OCI-LY7 (cell line): ENCODE results near the gene UNC5A. TPM values are rescaled to one million over a fixed set of nuclear protein-coding genes. Genes with fewer than 3 reads are reported as not detected.

Experiments used
- BruUV-seq: library from RNA; stranded (reverse); fragments of 400-500 nt; replicated peaks from 2 replicates; lab custom pipeline; 2021; lab: Mats Ljungman, UMichigan
- CTCF ChIA-PET: fragments of 300-600 bp; sonication (Branson Sonifier 250); formaldehyde crosslinking; loops from one replicate; lab custom pipeline; 2022; ENCODE audit warnings: antibody characterized with exemption; ENCODE audit not compliant: unreplicated experiment; lab: Charles Lee
- POLR2A ChIA-PET: fragments of 300-600 bp; sonication (Branson Sonifier 250); formaldehyde crosslinking; loops from one replicate; lab custom pipeline; 2022; ENCODE audit warnings: antibody characterized with exemption; lab: Charles Lee
- DNase-seq: peaks from one replicate; pipeline ENCODE4 v3.0.0-alpha.2; 2015; ENCODE audit warnings: low spot score
- H2AFZ ChIP-seq: fragments of 200-600 bp; sonication (generic), shearing (Covaris generic); 2 replicates; pipeline ENCODE4 v1.6.1; 2014; ENCODE audit warnings: mild to moderate bottlenecking, antibody characterized with exemption, low read length, moderate library complexity
- H3K27ac ChIP-seq: fragments of 200-600 bp; sonication (generic); 2 replicates; pipeline ENCODE4 v1.5.1; 2014; ENCODE audit warnings: mixed run types, low read depth, mild to moderate bottlenecking, moderate library complexity, low read length, inconsistent platforms; ENCODE audit not compliant: poor library complexity, severe bottlenecking
- H3K36me3 ChIP-seq: fragments of 200-600 bp; sonication (generic); 2 replicates; pipeline ENCODE4 v1.6.1; 2014; ENCODE audit warnings: mild to moderate bottlenecking, antibody characterized with exemption, low read length, moderate library complexity, mixed read lengths; ENCODE audit not compliant: insufficient read depth
- H3K4me1 ChIP-seq: fragments of 200-600 bp; sonication (generic); 2 replicates; pipeline ENCODE4 v1.5.1; 2014; ENCODE audit warnings: mild to moderate bottlenecking, low read length; ENCODE audit not compliant: insufficient read depth, poor library complexity, severe bottlenecking
- H3K4me2 ChIP-seq: fragments of 200-600 bp; sonication (generic); 2 replicates; pipeline ENCODE4 v1.6.1; 2014; ENCODE audit warnings: mild to moderate bottlenecking, low read length
- H3K4me3 ChIP-seq: fragments of 200-600 bp; sonication (generic); 2 replicates; pipeline ENCODE4 v1.5.1; 2014; ENCODE audit warnings: mild to moderate bottlenecking, low read depth, low read length; ENCODE audit not compliant: poor library complexity, severe bottlenecking
- H3K79me2 ChIP-seq: fragments of 200-600 bp; sonication (generic); 2 replicates; pipeline ENCODE4 v1.6.1; 2016; ENCODE audit warnings: low read depth, mild to moderate bottlenecking, low read length, moderate library complexity, mixed read lengths; ENCODE audit not compliant: insufficient read depth
- H3K9me2 ChIP-seq: fragments of 200-600 bp; sonication (generic); 2 replicates; pipeline ENCODE4 v1.6.1; 2016; ENCODE audit warnings: mild to moderate bottlenecking, low read length, mixed read lengths; ENCODE audit not compliant: insufficient read depth
- H3K9me3 ChIP-seq: fragments of 200-600 bp; sonication (generic); 2 replicates; pipeline ENCODE4 v1.6.1; 2014; ENCODE audit warnings: mild to moderate bottlenecking, mixed run types, low read length, mixed read lengths
- H4K20me1 ChIP-seq: fragments of 200-600 bp; sonication (generic); 2 replicates; pipeline ENCODE4 v1.6.1; 2014; ENCODE audit warnings: mild to moderate bottlenecking, antibody characterized with exemption, low read length, moderate library complexity, mixed read lengths; ENCODE audit not compliant: insufficient read depth
- CTCF ChIP-seq: fragments of 200-600 bp; sonication (generic); conservative IDR thresholded peaks from 2 replicates; pipeline ENCODE4 v1.5.1; 2014; ENCODE audit warnings: mild to moderate bottlenecking, antibody characterized with exemption, low read length, moderate library complexity, mixed read lengths
- EZH2phosphoT487 ChIP-seq: fragments of 200-600 bp; sonication (generic); IDR thresholded peaks from 2 replicates; pipeline ENCODE4 v1.6.1; 2018; ENCODE audit warnings: low read depth, borderline replicate concordance, mild to moderate bottlenecking, mixed run types, antibody characterized with exemption, low read length, moderate library complexity, mixed read lengths
- intact Hi-C: fragments of 100-400 bp; cut with micrococcal nuclease; formaldehyde crosslinking; loops from one replicate; pipeline ENCODE4 v1.10.0; 2022; ENCODE audit not compliant: unreplicated experiment
- total RNA-seq, 2 experiments: library from RNA; depleted of rRNA in 1 of 2; stranded (reverse); fragments of >200 nt in 1 of 2; shearing (Covaris generic) in 1 of 2; gene quantifications; 2 replicates each; pipeline ENCODE4 v1.2.3, GENCODE V29; 2014 to 2022

Gene UNC5A
- total RNA-seq, 2 experiments from 2014 or later = not detected

DNA sequence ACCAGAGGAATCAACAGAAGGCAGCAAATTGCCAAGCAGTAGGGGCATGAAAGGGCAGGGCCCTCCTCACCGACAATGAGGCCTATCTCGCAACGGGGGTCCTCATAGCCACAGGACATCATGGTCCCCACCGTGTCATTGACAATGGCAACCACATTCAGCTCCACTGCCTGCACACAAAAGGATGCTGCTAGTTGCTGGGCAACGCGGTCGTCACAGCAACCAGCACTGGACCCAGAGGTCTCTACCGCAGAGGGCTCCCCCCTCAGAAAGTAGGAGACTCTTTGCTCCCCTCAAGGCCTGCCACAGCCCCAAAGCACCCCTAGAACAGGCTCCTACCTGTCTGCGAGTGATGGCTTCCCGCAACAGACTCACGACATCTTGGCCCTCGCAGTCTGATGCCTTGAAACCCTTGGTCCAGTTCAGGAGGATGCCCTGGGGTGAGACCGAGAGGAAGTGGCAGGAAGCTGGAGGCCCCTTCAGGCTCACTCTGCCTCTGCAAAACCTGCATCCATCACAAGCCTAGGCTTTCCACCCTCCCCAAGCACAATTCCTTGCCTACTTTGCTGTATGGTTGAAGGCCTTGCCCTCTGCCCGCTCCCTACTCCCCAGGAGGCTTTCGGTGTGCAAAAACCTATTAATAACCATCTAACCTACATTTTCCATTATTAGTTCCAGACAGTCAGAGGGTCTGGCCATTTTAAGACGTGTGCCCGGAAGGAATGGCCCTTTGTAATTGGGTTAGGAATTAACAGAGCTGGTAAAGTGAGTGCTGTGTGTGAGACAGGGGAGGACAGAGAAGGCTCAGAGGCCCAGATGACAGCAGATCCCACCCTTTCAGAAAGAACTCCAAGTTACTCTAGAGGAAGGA, 73.6 kb downstream of the UNC5A start:
- Histone ChIP-seq H3K9me3 (no peaks in the 10 kb centered on the region), H3K9me2 (no peaks in the 10 kb centered on the region), H3K27ac (no peak overlapping the region), H3K79me2 (no peaks in the 10 kb centered on the region), H4K20me1 (no peaks in the 10 kb centered on the region), H3K4me1 (peaks cover 11% of the 10 kb centered on the region), H3K4me3 (no peak overlapping the region), H3K36me3 (no peaks in the 10 kb centered on the region), H2AFZ (0 out of 2 replicates have a peak overlapping the region, but pooled peaks have one; percentile 27), H3K4me2 (no peak overlapping the region)
- TF ChIP-seq EZH2phosphoT487 = no peak
- no peak for TF ChIP-seq CTCF
- BruUV-seq = no TSS peak
- intact Hi-C loops = no loop called here
- ChIA-PET POLR2A (no interaction called here), CTCF (no interaction called here)
- no peak for DNase-seq

- Histone ChIP-seq H3K27ac (no peak overlapping the region), H3K4me2 (no peak overlapping the region; the same call in 1 of the 2 replicates), H3K36me3 (no peaks in the 10 kb centered on the region), H3K9me3 (no peaks in the 10 kb centered on the region), H3K9me2 (no peaks in the 10 kb centered on the region), H4K20me1 (no peaks in the 10 kb centered on the region), H3K4me1 (peaks cover 11% of the 10 kb centered on the region), H3K79me2 (no peaks in the 10 kb centered on the region), H2AFZ (peak overlapping the region; percentile 27; the same call in 1 of the 2 replicates), H3K4me3 (no peak overlapping the region)
- DNase-seq = no peak
- TF ChIP-seq CTCF = no peak
- no peak for TF ChIP-seq EZH2phosphoT487
- BruUV-seq = no TSS peak
- intact Hi-C loops = no loop called here
- ChIA-PET POLR2A (no interaction called here), CTCF (no interaction called here)
These were observed 74.2 kb downstream of the UNC5A start for GRCh38 chr5:176884571-176884890.
